Skeletal muscle tissue (tissue), 4 donors: Measurements from ENCODE around the gene GYS1. TPM values are rescaled to one million over a fixed set of nuclear protein-coding genes. Genes with fewer than 3 reads are reported as not detected.
"Not testable (repeated sequence)": the region's sequence is repeated elsewhere in the genome, so short reads cannot be mapped to it uniquely, and the experiment has no call there.

Experiments used
- H3K27ac ChIP-seq: one replicate; pipeline ENCODE4 v1.7.0; 2013; ENCODE audit warnings: mild to moderate bottlenecking, low read depth, low read length, inconsistent platforms
- H3K27me3 ChIP-seq, 3 donors: one replicate each; pipeline ENCODE4 v1.7.0; 2013; ENCODE audit warnings: low read length in 3 of 3; ENCODE audit not compliant: control insufficient read depth in 3 of 3, insufficient read depth in 3 of 3
- H3K36me3 ChIP-seq, 3 donors: one replicate each; pipeline ENCODE4 v1.7.0; 2013; ENCODE audit warnings: low read length in 3 of 3; ENCODE audit not compliant: control insufficient read depth in 3 of 3, insufficient read depth in 3 of 3
- H3K4me1 ChIP-seq, 3 donors: one replicate each; pipeline ENCODE4 v1.7.0; 2013; ENCODE audit warnings: low read length in 3 of 3, mild to moderate bottlenecking in 3 of 3; ENCODE audit not compliant: control insufficient read depth in 3 of 3, insufficient read depth in 3 of 3
- H3K4me3 ChIP-seq, 3 donors: one replicate each; pipeline ENCODE4 v1.7.0; 2013; ENCODE audit warnings: low read length in 3 of 3
- H3K9ac ChIP-seq, 3 donors: one replicate each; pipeline ENCODE4 v1.7.0; 2013; ENCODE audit warnings: low read length in 3 of 3, mild to moderate bottlenecking in 3 of 3, moderate library complexity in 2 of 3, low read depth in 1 of 3
- H3K9me3 ChIP-seq, 3 donors: one replicate each; pipeline ENCODE4 v1.7.0; 2013; ENCODE audit warnings: low read length in 3 of 3; ENCODE audit not compliant: control insufficient read depth in 3 of 3
- total RNA-seq: library from RNA; depleted of rRNA; stranded (reverse); fragments of >200 nt; gene quantifications from one replicate; pipeline ENCODE4 v1.2.3, GENCODE V29; 2014
- donor health status: Osteomylitis.

Gene GYS1
- total RNA-seq, 1 donor from 2014 or later = 42.8 TPM

DNA sequence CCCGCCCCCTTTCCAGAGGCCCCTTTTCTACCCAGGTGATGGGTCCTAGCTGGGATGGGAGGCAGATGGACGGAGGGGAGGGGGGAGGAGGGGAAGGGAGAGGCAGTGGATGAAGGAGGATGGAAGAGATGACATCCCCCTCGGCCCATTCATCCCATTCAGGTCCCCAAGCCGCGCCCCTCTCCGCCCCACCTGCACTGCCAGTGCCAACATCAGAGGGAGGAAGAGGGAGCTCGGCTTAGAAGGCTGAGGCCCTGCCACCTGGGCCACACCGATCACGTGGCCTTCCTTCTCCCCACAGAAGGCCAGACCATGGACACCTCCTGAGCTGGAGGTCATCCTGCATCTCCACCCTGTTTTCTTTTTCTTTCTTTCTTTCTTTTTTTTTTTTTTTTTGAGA, 35.6 kb upstream of the GYS1 start:
- H3K36me3 ChIP-seq, H3K9me3 ChIP-seq, H3K4me1 ChIP-seq, H3K27me3 ChIP-seq, H3K27ac ChIP-seq, H3K9ac ChIP-seq, H3K4me3 ChIP-seq: not testable (repeated sequence)

DNA sequence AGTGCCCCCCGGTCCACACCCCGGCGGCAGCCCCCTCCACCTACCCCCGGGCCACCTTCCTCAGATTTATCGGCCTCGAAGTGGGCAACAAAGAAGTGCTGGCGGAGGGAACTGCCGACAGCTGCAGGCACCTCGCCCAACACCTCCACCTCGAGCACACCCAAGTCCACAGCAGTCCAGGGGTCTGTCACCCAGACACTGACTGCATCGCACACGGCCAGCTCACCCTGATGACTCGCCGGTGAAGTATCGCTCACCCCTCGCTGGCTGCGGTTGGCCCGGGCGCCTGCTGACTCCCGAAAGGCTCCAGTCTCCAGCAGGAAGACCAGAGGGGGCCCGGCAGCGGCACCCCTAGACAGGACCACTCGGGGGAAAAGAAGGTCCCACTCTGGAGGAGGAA, 32.5 kb upstream of the GYS1 start:
- H3K9me3 ChIP-seq, H3K27ac ChIP-seq, H3K4me3 ChIP-seq, H3K36me3 ChIP-seq, H3K27me3 ChIP-seq, H3K9ac ChIP-seq, H3K4me1 ChIP-seq: not testable (repeated sequence)

DNA sequence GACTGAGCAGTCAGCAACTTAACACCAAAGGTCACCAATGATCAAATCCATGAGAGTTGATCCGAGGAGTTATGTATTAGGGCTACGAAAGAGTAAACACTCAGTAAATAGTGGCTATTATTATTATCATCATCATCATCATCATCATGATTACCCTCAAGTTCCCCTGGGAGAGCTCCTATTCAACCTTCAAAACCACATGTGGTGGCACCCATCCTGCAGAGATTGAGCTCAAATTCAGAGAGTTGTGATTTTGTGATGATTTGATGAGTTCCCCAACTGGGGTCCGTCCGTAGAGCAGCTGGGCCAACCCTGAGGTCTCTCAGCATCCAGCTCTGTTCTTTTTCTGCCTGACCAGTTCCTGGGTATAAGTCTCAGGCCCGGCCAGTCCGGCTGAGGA, 32.0 kb upstream of the GYS1 start:
- not testable (repeated sequence) for H3K9me3 ChIP-seq, H3K4me3 ChIP-seq, H3K36me3 ChIP-seq, H3K27me3 ChIP-seq, H3K27ac ChIP-seq, H3K4me1 ChIP-seq, H3K9ac ChIP-seq

DNA sequence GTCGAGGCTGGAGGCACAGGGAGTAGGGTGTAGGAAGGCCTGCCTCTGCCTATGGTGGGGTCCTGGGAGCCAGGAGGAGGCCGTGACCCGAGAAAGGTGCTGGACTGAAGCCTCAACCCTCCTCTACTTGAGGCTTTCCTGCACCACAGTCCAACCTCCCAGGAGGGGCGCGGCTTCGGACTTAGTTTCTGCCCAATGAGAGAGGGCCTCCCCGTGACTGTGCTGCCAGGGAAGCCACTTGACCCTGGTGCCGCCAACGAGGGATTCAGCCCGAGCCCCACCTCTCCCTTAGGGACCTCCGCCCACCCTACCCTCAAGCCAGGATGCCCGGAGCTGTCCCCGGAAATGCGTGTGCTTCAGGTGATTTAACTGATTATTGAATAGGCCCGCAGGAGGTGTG, 31.1 kb upstream of the GYS1 start, which contains the start of gene CGB3:
TSS of gene CGB3 (minus strand) at position 101 of the 400 bp plus-strand sequence. CDS start 362 bp downstream, outside the sequence.
- peaks cover 0 to 11% (median 2%) of the 10 kb centered on the region in 3 donors for H3K27me3 ChIP-seq
- not testable (repeated sequence) for H3K36me3 ChIP-seq, H3K4me3 ChIP-seq, H3K27ac ChIP-seq, H3K4me1 ChIP-seq, H3K9ac ChIP-seq, H3K9me3 ChIP-seq

DNA sequence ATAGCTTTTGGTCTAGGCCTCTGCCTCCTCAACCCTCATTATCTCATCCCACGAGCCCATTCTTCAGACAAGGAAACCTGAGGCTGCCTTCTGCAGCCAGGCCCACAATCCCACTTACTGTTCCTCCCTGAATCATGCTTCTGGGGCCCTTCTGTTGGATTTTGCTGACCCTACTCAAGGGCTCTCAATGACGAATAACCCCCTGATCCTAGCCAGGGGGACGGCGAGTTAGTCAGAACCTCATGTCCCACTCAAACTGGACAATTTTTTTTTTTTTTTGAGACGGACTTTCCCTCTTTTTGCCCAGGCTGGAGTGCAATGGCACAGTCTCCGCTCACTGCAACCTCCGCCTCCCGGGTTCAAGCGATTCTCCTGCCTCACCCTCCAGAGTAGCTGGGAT, 29.0 kb upstream of the GYS1 start:
- Histone ChIP-seq H3K36me3 (no peaks in the 10 kb centered on the region), H3K9me3 (no peaks in the 10 kb centered on the region), H3K4me3 (no peak overlapping the region), H3K4me1 (peaks cover 15 to 21% (median 16%) of the 10 kb centered on the region in 3 donors), H3K27me3 (peaks cover 2 to 11% (median 4%) of the 10 kb centered on the region in 3 donors), H3K9ac (no peak overlapping the region), H3K27ac (no peak overlapping the region)

DNA sequence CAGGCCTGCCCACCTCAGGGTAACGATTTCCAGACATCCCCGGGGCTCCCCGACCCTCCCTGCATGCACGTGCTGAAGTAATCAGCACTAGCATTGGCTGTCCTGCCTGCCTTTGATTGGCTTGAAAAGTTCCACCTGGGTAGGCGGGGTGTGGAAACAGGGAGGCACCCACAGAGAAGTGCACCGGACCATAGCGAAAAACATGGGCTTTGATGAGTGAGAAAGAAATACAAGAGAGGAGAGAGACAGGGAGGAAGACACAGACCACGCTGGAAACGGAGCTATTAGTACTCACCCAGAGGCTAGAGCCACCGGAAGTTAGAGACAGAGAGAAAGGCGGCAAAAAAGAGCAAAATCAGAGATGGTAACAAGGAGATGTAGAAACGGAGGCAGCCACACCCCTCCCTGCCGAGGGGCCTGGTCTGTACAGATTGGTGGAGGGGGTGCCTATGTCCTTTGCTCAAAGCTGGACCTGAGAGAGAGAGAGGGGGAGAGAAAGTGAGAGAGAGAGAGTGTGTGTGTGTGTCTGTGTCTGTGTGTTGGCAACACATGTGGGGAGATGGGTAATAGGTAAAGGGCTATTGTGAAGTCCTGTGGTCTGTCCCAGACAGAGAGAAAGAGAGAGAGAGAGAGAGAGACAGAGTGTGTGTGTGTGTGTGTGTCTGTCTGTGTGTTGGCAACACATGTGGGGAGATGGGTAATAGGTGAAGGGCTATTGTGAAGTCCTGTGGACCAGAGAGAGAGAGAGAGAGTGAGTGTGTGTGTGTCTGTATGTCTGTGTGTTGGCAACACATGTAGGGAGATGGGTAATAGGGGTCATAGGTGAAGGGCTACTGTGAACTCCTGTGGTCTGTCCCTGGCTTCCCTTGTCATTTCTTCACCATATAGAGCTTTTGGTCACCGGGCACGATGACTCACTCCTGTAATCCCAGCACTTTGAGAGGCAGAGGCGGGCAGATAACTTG, 28.1 kb upstream of the GYS1 start:
- Histone ChIP-seq H3K4me1 (peaks cover 15 to 21% (median 16%) of the 10 kb centered on the region in 3 donors), H3K9me3 (no peaks in the 10 kb centered on the region), H3K9ac (no peak overlapping the region), H3K4me3 (no peak overlapping the region), H3K27ac (no peak overlapping the region), H3K36me3 (peaks cover 0 to 1% (median under 1%) of the 10 kb centered on the region in 3 donors), H3K27me3 (peaks cover 3 to 11% (median 4%) of the 10 kb centered on the region in 3 donors)

DNA sequence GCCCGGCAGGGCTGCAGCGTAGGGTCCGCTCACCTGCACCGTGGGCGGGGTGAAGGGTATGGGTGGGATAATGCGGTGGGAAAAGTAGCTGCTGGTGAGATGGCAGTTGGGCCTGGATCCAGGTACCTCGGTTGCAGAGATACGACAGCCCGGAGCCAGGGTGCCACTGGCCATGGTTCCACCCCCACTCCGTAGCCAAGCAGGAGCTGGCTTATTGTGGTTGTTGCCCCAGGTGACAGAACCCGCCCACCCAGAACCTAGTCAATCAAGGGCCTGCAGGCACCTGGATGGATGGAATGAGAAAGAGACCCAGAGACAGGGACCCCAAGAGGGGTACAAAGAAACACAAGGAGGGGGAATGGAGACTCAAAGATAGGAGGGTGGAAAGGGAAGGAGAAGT, 27.2 kb upstream of the GYS1 start:
- Histone ChIP-seq H3K4me3 (no peak overlapping the region), H3K27me3 (peaks cover 3 to 11% (median 4%) of the 10 kb centered on the region in 3 donors), H3K27ac (no peak overlapping the region), H3K9me3 (no peaks in the 10 kb centered on the region), H3K4me1 (peaks cover 15 to 21% (median 16%) of the 10 kb centered on the region in 3 donors), H3K9ac (no peak overlapping the region), H3K36me3 (peaks cover 4 to 10% (median 9%) of the 10 kb centered on the region in 3 donors)

DNA sequence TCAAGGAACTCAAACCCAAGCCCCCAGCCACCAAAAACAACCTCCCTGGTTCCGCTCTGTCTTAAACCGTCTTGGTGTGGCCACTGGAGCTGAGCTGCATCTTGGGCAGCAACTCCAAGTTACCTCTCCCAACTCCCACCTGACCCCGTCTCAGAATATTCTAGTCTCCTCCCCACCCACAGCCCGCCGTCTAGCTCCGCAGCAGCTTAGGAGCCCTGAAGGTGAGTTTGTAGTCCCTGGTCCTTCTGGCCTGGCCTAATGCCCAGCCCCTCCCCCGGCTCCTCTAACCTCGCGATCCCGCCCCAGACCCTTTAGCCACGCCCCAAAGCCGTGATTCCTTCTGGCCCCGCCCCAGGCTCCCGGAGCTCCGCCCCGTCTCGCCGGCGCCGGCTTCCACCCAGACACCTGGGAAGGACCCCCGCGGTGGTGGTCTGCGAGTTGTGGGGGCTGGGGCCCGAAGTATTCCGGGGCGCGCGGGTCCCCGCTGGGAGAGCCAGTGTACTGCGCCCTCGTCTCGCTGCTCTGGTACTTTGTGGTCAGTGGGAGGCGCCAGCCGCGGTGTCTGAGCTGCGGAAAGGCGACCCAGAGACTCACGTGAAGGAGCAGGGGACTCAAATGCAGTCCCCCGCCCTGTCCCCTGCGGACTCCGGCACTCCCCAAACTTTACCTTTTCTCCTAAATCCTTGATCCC, 26.3 kb upstream of the GYS1 start:
- H3K9ac ChIP-seq = peak overlapping the region in 2 of 3 donors; percentile 14 to 66
- H3K4me3 ChIP-seq = peak overlapping the region; percentile 54 to 61 (median 60)

DNA sequence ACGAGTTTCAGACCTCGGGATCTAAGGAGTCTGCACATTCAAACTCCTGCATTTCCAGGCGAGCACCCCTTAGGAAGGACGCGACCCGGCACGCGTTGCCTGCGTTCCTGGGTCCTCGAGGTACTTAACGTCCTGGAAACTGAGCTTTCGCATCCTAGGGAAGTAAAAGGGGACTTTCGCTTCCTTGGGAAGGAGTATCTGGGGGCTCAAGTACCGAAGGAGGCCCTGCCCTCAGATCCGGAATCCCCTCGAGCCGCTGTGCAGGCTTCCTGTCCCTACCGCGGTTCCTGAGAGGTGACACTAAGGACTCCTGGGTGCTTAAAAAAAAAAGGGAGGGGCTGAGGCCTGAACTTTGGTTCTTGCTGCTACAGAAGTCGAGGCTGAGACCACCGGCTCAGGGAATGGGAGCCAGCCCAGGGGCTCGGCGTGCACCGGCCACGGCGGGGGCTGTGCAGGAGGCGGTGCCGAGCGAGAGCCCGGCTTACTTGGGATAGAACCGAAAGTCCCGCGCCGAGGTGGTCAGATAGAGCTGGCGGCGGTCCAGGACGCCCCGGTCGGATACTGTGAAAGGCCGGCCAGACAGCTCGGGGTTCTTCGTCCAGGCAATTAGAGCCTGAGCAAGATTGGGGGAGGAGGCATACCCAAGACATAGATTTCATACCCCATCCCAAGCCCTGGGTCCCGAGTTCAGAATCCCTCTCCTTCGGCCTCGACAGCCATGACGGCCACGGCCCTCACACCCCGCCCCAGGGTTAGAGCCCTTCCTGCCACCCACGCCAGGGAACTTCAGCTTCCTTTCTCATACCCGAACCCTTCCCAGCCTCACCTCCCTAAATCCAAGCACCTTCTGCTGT, 25.5 kb upstream of the GYS1 start:
- not testable (repeated sequence) for H3K9me3 ChIP-seq, H3K27ac ChIP-seq
- Histone ChIP-seq H3K4me1 (peaks cover 15 to 21% (median 16%) of the 10 kb centered on the region in 3 donors), H3K36me3 (peaks cover 13 to 25% (median 22%) of the 10 kb centered on the region in 3 donors), H3K9ac (peak overlapping the region; percentile 23 to 66 (median 43)), H3K4me3 (peak overlapping the region; percentile 54 to 61 (median 60)), H3K27me3 (peaks cover 3 to 11% (median 4%) of the 10 kb centered on the region in 3 donors)

More for the DNA sequence above, 26.3 kb upstream of the GYS1 start:
- peaks cover 13 to 20% (median 19%) of the 10 kb centered on the region in 3 donors for H3K36me3 ChIP-seq
- H3K4me1 ChIP-seq = peaks cover 15 to 21% (median 16%) of the 10 kb centered on the region in 3 donors
- H3K27me3 ChIP-seq = peaks cover 3 to 11% (median 4%) of the 10 kb centered on the region in 3 donors
- no peak overlapping the region for H3K27ac ChIP-seq
- H3K9me3 ChIP-seq = no peaks in the 10 kb centered on the region
